SKM-1 (cell line): Measurements from ENCODE around the gene MGME1.
"Not testable (repeated sequence)": the region's sequence is repeated elsewhere in the genome, so short reads cannot be mapped to it uniquely, and the experiment has no call there.

ENCODE experiments used
- DNase-seq: peaks from one replicate; lab custom pipeline; 2025; ENCODE audit not compliant: unreplicated experiment; lab: John Stamatoyannopoulos, UW

Gene MGME1

GRCh38 chr20:18018100-18018499 lies 49.3 kb downstream of the MGME1 start:
- no peak for DNase-seq

- peak; percentile 30 for DNase-seq
Observed at GRCh38 chr20:18019068-18019467, 50.2 kb downstream of the MGME1 start.

- no peak for DNase-seq
Observed at GRCh38 chr20:18020931-18021330, 52.1 kb downstream of the MGME1 start.

- no peak for DNase-seq
Observed at GRCh38 chr20:18024606-18025127, 55.8 kb downstream of the MGME1 start.

- DNase-seq = not testable (repeated sequence)
Observed at GRCh38 chr20:18027011-18027410, 58.2 kb downstream of the MGME1 start.

- DNase-seq = no peak
Observed at GRCh38 chr20:18030020-18030419, 61.2 kb downstream of the MGME1 start.

- DNase-seq = no peak
Observed at GRCh38 chr20:18031050-18031449, 62.2 kb downstream of the MGME1 start.

- DNase-seq = no peak
Observed at GRCh38 chr20:18031888-18032509, 63.2 kb downstream of the MGME1 start.

- no peak for DNase-seq
Observed at GRCh38 chr20:18032977-18033892, 64.4 kb downstream of the MGME1 start.

GRCh38 chr20:18034039-18034438 lies 65.2 kb downstream of the MGME1 start:
- DNase-seq = no peak

- no peak for DNase-seq
Observed at GRCh38 chr20:18039063-18039462, 70.2 kb downstream of the MGME1 start.
